Measurements from ENCODE around the gene EYS. TPM values are rescaled to one million over a fixed set of nuclear protein-coding genes. Genes with fewer than 3 reads are reported as not detected.

EYS gene
- polyA plus RNA-seq, 2 of the 4 experiments (the other 2 are of a cell fraction) = 0.03 to 0.06 TPM

DNA sequence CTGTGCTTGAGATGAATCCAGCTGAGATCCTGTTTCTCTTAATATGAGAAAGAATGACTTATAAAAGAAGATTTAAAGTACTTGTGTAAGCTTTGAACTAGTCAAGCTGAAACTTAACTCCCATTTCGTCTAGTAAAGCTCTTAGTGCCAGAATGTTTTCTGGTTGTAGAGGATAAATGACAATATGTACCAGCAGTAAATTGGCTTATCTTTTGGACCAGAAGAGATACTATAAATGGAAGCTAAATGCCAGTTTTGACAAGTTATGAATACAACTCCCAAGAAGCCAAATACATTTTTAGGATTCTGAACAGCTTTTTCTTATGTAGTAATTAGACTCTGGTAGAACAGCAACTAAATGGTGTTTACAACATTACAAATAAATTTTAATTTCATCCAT lies 608.7 kb downstream of the EYS start:
- no peaks in the 10 kb centered on the region for H3K4me1 ChIP-seq
- POLR2A ChIA-PET = no interaction called here
- no peak for DNase-seq (ENCODE audit: low read depth in 1 of 2, low spot score in 1 of 2)

DNA sequence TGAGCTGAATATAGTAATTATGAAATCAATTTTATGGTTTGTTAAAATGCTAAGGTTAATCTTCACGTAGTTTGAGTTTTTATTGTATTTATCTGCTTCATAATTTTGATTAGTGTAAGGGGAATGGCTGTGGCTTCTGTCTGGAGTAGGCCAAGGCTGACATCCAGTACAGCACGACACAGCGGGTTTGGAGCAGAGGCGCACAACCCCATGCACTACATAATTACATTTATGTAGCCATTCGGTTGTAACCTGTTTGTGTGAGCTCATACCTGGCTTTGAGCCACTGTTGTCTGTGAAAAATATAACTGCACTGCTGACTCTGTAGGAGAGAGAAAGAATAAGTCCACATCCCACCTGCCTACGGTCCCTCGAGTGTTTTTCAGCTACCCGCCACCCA lies 615.5 kb downstream of the EYS start:
- TF ChIP-seq SMC3 (IDR thresholded peaks at IDR 0.05) = no peak
- TF ChIP-seq ZFP36 (IDR thresholded peaks at IDR 0.05; ENCODE audit: borderline replicate concordance, partially characterized antibody) = no peak
- no peak for TF ChIP-seq RFX5 (IDR thresholded peaks at IDR 0.05)
- no peak for TF ChIP-seq ZC3H11A (IDR thresholded peaks at IDR 0.05)
- TF ChIP-seq CEBPB (IDR thresholded peaks at IDR 0.05) = no peak
- TF ChIP-seq SREBF2 (IDR thresholded peaks at IDR 0.05) = no peak
- TF ChIP-seq POLR2AphosphoS2 (conservative IDR thresholded peaks at IDR 0.05; ENCODE audit: low read length) = no peak
- TF ChIP-seq CBX8 (IDR thresholded peaks at IDR 0.05) = no peak
- no peak for TF ChIP-seq HDAC2 (IDR thresholded peaks at IDR 0.05)
- TF ChIP-seq, protein P1, sequence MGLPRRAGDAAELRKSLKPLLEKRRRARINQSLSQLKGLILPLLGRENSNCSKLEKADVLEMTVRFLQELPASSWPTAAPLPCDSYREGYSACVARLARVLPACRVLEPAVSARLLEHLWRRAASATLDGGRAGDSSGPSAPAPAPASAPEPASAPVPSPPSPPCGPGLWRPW (IDR thresholded peaks at IDR 0.05) = no peak
- no peak for TF ChIP-seq NPAS2 (CRISPR knock-in tag; IDR thresholded peaks at IDR 0.05; ENCODE audit: borderline replicate concordance)
- TF ChIP-seq, protein P2, sequence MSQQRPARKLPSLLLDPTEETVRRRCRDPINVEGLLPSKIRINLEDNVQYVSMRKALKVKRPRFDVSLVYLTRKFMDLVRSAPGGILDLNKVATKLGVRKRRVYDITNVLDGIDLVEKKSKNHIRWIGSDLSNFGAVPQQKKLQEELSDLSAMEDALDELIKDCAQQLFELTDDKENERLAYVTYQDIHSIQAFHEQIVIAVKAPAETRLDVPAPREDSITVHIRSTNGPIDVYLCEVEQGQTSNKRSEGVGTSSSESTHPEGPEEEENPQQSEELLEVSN (IDR thresholded peaks at IDR 0.05; ENCODE audit: borderline replicate concordance, low read depth) = no peak
- TF ChIP-seq, protein P3, sequence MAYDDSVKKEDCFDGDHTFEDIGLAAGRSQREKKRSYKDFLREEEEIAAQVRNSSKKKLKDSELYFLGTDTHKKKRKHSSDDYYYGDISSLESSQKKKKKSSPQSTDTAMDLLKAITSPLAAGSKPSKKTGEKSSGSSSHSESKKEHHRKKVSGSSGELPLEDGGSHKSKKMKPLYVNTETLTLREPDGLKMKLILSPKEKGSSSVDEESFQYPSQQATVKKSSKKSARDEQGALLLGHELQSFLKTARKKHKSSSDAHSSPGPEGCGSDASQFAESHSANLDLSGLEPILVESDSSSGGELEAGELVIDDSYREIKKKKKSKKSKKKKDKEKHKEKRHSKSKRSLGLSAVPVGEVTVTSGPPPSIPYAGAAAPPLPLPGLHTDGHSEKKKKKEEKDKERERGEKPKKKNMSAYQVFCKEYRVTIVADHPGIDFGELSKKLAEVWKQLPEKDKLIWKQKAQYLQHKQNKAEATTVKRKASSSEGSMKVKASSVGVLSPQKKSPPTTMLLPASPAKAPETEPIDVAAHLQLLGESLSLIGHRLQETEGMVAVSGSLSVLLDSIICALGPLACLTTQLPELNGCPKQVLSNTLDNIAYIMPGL (CRISPR knock-in tag; IDR thresholded peaks at IDR 0.05; ENCODE audit: borderline replicate concordance) = no peak
- TF ChIP-seq CHD4 (IDR thresholded peaks at IDR 0.05; ENCODE audit: borderline replicate concordance) = no peak
- TF ChIP-seq PHF8 (IDR thresholded peaks at IDR 0.05; ENCODE audit: borderline replicate concordance, low read depth) = no peak
- TF ChIP-seq, protein P4, sequence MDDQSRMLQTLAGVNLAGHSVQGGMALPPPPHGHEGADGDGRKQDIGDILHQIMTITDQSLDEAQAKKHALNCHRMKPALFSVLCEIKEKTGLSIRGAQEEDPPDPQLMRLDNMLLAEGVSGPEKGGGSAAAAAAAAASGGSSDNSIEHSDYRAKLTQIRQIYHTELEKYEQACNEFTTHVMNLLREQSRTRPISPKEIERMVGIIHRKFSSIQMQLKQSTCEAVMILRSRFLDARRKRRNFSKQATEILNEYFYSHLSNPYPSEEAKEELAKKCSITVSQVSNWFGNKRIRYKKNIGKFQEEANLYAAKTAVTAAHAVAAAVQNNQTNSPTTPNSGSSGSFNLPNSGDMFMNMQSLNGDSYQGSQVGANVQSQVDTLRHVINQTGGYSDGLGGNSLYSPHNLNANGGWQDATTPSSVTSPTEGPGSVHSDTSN (IDR thresholded peaks at IDR 0.05) = no peak
- TF ChIP-seq CBX2 (IDR thresholded peaks at IDR 0.05; ENCODE audit: borderline replicate concordance, low read depth) = no peak
- TF ChIP-seq JUNB (IDR thresholded peaks at IDR 0.05) = no peak
- DNase-seq (ENCODE audit: low read depth in 1 of 2, low spot score in 1 of 2) (no peak), ATAC-seq (no peak), FAIRE-seq (no peak)
- Histone ChIP-seq H3K4me2 (no peak overlapping the region), H3K4me3 (no peak overlapping the region), H3K27ac (no peak overlapping the region), H3K9me3 (no peaks in the 10 kb centered on the region), H3K4me1 (no peaks in the 10 kb centered on the region)
- POLR2A ChIA-PET = no interaction called here
- WGBS (ENCODE audit: missing lambda C conversion rate) = 70% methylated on average over 8 of the region's 8 CpGs
- CTCF ChIA-PET = no interaction called here

More for the DNA sequence above, 608.7 kb downstream of the EYS start:
- no peak for ATAC-seq
- no peak overlapping the region for H3K27ac ChIP-seq
- CTCF ChIA-PET = no interaction called here
- H3K9me3 ChIP-seq = no peaks in the 10 kb centered on the region
- TF ChIP-seq HOXB13 (CRISPR knock-in tag; IDR thresholded peaks at IDR 0.05; ENCODE audit: low read depth) (no peak), MAFK (IDR thresholded peaks at IDR 0.05; ENCODE audit: partially characterized antibody) (no peak), CHD2 (IDR thresholded peaks at IDR 0.05; ENCODE audit: low read length, partially characterized antibody) (no peak), KDM1A (IDR thresholded peaks at IDR 0.05; ENCODE audit: low read depth) (no peak), MAZ (IDR thresholded peaks at IDR 0.05; ENCODE audit: borderline replicate concordance, low read depth, low read length) (no peak), JUN (IDR thresholded peaks at IDR 0.05) (no peak), NR3C1 (IDR thresholded peaks at IDR 0.05) (no peak), CBX8 (IDR thresholded peaks at IDR 0.05) (no peak), RAD21 (conservative IDR thresholded peaks at IDR 0.05 in 1 of 2, IDR thresholded peaks at IDR 0.05 in 1 of 2) (no peak), MYC (IDR thresholded peaks at IDR 0.05; ENCODE audit: borderline replicate concordance, low read length) (no peak), GATA3 (IDR thresholded peaks at IDR 0.05; ENCODE audit: borderline replicate concordance) (no peak), CBX2 (IDR thresholded peaks at IDR 0.05; ENCODE audit: borderline replicate concordance, low read depth) (no peak), NPAS2 (CRISPR knock-in tag; IDR thresholded peaks at IDR 0.05; ENCODE audit: borderline replicate concordance) (no peak)
- TF ChIP-seq, protein P5, sequence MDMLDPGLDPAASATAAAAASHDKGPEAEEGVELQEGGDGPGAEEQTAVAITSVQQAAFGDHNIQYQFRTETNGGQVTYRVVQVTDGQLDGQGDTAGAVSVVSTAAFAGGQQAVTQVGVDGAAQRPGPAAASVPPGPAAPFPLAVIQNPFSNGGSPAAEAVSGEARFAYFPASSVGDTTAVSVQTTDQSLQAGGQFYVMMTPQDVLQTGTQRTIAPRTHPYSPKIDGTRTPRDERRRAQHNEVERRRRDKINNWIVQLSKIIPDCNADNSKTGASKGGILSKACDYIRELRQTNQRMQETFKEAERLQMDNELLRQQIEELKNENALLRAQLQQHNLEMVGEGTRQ (IDR thresholded peaks at IDR 0.05) = no peak
- TF ChIP-seq, protein P6, sequence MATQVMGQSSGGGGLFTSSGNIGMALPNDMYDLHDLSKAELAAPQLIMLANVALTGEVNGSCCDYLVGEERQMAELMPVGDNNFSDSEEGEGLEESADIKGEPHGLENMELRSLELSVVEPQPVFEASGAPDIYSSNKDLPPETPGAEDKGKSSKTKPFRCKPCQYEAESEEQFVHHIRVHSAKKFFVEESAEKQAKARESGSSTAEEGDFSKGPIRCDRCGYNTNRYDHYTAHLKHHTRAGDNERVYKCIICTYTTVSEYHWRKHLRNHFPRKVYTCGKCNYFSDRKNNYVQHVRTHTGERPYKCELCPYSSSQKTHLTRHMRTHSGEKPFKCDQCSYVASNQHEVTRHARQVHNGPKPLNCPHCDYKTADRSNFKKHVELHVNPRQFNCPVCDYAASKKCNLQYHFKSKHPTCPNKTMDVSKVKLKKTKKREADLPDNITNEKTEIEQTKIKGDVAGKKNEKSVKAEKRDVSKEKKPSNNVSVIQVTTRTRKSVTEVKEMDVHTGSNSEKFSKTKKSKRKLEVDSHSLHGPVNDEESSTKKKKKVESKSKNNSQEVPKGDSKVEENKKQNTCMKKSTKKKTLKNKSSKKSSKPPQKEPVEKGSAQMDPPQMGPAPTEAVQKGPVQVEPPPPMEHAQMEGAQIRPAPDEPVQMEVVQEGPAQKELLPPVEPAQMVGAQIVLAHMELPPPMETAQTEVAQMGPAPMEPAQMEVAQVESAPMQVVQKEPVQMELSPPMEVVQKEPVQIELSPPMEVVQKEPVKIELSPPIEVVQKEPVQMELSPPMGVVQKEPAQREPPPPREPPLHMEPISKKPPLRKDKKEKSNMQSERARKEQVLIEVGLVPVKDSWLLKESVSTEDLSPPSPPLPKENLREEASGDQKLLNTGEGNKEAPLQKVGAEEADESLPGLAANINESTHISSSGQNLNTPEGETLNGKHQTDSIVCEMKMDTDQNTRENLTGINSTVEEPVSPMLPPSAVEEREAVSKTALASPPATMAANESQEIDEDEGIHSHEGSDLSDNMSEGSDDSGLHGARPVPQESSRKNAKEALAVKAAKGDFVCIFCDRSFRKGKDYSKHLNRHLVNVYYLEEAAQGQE (IDR thresholded peaks at IDR 0.05) = no peak
- TF ChIP-seq, protein P3 (CRISPR knock-in tag; IDR thresholded peaks at IDR 0.05; ENCODE audit: borderline replicate concordance) = no peak
- no peak overlapping the region for H3K4me3 ChIP-seq
- 12% methylated on average over 1 of the region's 1 CpG for WGBS (ENCODE audit: missing lambda C conversion rate)
- no peak overlapping the region for H3K4me2 ChIP-seq
- FAIRE-seq = no peak

Data from A549 (cell line).